IPS DF 19.7 (cell line): ENCODE results near the gene SLC22A17.

Experiments
- DNase-seq: peaks from one replicate; pipeline ENCODE4 v3.0.0-alpha.2; 2013; ENCODE audit warnings: low read depth, low spot score

Gene SLC22A17

GRCh38 chr14:23308721-23309445, 43.8 kb downstream of the SLC22A17 start:
- no peak for DNase-seq

- no peak for DNase-seq
Measured at GRCh38 chr14:23307687-23308644, 44.7 kb downstream of the SLC22A17 start.

- DNase-seq = no peak
Measured at GRCh38 chr14:23307146-23307530, 45.5 kb downstream of the SLC22A17 start.

- no peak for DNase-seq
Measured at GRCh38 chr14:23306412-23307145, 46.1 kb downstream of the SLC22A17 start, which contains the start of gene BCL2L2. BCL2L2 (plus strand) TSS chr14:23306833; CDS start chr14:23307768, 935 bp downstream.

- no peak for DNase-seq
Measured at GRCh38 chr14:23302290-23303225, 50.1 kb downstream of the SLC22A17 start, which contains the start of gene PPP1R3E. PPP1R3E (minus strand) TSS chr14:23302859; CDS start chr14:23302576, 283 bp downstream.

- DNase-seq = no peak
Measured at GRCh38 chr14:23301969-23302289, 50.8 kb downstream of the SLC22A17 start.

- DNase-seq = peak; percentile 85
Measured at GRCh38 chr14:23301288-23301968, 51.3 kb downstream of the SLC22A17 start.

DNA sequence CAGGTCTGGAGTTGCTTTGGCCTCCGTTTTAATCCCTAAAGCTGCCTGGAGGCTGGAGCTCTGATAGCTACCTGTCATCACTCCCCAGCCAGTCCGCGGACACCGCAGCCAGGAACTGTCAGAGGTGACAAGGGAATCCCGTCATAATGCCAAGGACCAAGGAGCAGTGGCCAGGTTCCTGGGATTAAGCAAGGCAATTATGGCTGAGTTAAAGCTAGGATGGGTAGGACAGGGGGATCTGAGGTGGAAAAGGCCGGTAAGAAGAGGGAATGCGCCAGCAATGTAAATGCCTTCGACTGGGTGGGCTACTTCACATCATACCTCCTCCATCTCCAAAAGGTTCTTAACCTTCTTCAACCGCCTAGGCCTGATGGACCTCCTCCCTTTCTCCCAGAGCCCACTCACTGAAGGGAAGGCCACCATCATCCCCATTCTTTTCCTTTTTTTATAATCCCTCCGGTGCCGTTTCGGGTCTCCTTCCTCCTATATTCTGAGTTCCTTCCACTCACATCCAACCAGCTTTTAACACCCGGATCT, 51.9 kb downstream of the SLC22A17 start:
- no peak for DNase-seq

- DNase-seq = no peak
Measured at GRCh38 chr14:23299986-23300686, 52.6 kb downstream of the SLC22A17 start.

GRCh38 chr14:23299211-23299957, 53.3 kb downstream of the SLC22A17 start:
- DNase-seq = no peak

GRCh38 chr14:23297611-23298277, 54.9 kb downstream of the SLC22A17 start:
- no peak for DNase-seq

GRCh38 chr14:23297096-23297495, 55.6 kb downstream of the SLC22A17 start:
- no peak for DNase-seq
